GM21825 (cell line): ENCODE data around the gene LHX3.

Experiments
- ATAC-seq: cut with Tn5 transposase; IDR thresholded peaks from one replicate; pipeline ENCODE4 v1.9.1; 2021; ENCODE audit warnings: mild to moderate bottlenecking, moderate library complexity; ENCODE audit not compliant: unreplicated experiment

The LHX3 gene

DNA sequence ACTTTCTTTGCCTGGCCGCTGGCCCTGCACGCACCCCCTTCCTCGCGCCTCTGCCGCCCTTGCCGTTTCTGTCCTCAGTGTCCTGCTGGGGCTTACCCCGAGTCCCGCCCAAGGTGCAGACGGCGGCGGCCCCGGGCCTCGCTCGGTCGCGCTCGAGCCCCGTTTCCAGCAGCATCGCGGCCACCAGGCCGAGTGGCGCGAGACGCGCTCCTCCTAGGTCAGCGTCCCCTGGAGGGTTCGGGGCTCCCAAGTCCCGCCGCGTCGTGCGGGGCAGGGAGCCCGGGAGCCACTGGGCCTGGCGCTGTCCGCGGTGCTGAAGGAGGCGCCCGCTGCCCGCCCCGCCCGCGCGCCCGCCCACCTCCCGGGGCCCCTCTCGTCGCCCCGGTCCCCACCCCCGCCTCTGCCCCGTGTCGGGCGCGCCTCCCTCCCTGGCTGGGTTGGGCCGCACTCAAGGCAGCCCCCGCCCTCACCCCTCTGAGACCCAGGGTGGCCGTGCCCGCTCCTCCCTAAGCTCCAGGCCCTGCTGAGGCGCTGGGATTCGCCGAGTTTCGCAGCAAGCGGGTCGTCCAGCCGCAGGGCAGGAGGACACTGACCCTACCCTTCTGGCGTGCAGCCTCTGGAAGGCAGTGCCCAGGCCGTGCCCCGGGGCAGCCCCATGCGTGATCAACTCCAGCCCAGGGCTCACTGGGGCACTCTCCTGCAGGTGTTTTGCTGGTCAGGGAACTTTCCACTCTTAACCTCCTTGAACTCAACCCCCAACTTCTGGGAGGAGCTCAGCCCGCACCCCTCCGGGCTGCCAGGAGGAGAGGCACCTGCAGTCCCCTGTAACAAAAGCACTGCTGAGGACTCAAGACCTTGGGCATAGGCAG is at the start of gene LHX3:
Gene LHX3, minus strand, starts transcription at position 291 of the 869 bp plus-strand sequence. Its CDS starts 116 bp downstream, at position 175.
- ATAC-seq = no peak

GRCh38 chr9:136253246-136254130 is 48.6 kb upstream of the LHX3 start:
- no peak for ATAC-seq

DNA sequence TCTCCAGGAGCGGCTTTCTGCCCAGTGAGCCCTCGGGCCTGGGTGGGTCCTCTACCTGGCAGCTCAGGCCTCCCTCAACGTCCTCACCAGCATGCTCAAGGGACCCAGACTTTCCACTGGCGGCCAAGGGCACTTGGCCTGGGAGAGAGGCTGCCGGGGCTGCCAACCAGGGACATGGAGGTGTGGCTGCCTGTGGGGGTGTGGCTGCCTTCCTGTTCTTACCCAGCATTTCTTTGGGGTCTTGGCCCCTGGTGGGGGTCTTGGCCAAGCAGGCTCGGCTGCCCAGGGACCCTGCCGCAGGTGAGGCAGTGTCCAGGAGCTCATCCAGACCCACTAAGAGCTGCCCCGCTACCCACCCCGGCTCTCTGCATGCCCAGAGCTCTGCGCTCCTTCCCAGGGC is 47.9 kb upstream of the LHX3 start:
- no peak for ATAC-seq

- ATAC-seq = no peak
Observed at GRCh38 chr9:136252281-136252680, 47.4 kb upstream of the LHX3 start.

DNA sequence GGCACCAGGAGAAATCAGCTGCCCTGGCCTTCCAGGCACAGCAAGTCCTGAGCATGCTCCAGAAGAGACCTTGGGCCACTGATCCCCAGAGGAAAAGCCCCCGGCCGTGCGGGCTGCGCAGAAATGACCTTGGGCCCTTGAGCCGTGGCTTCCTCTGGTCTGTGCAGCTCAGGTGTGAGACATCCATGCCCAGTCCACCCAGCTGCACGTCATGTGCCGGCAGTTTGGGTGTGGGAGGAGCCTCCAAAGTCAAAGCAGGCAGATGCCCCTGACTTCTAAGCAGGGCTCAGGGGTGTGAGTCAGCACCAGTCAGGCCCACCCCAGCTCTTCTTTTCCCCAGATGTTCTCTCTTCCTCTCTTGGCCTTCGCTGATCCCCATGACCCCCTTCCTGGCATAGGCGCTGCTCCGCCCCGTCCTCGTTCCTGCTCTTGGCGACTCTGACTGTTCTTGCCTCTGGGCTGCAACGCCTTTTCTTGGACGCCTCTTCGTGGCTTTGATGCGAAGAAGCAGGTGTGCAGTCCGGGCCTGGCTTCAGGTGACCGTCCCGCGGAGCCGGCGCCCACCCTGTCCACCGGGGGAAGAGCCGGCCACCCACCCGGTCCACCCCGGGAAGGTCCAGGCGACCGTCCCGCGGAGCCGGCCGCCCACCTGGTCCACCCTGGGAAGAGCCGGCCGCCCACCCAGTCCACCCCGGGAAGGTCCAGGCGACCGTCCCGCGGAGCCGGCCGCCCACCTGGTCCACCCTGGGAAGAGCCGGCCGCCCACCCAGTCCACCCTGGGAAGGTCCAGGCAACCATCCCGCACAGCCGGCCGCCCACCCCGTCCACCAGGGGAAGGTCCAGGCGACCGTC is 46.6 kb upstream of the LHX3 start:
- no peak for ATAC-seq

DNA sequence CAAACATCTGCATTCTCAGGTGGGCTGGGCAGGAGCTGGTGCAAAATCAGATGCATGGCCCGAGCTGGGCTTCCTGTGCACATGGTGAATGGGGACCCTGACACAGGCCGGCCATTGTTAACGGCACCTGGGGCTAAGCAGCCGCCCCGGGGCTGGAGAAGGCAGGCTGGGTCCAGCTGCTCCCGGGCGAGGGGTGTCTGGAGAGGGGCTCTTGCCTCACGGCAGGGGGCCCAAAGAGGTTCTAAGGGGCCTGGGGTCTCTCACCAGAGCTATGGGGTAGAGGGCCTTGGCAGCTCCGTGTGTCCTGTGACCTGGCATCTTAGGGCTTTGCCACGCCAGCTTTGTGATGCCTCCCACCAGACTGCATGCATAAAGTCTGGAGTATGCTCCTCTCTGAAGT is 45.7 kb upstream of the LHX3 start:
- ATAC-seq = no peak

GRCh38 chr9:136249877-136250559 is 45.1 kb upstream of the LHX3 start:
- no peak for ATAC-seq

DNA sequence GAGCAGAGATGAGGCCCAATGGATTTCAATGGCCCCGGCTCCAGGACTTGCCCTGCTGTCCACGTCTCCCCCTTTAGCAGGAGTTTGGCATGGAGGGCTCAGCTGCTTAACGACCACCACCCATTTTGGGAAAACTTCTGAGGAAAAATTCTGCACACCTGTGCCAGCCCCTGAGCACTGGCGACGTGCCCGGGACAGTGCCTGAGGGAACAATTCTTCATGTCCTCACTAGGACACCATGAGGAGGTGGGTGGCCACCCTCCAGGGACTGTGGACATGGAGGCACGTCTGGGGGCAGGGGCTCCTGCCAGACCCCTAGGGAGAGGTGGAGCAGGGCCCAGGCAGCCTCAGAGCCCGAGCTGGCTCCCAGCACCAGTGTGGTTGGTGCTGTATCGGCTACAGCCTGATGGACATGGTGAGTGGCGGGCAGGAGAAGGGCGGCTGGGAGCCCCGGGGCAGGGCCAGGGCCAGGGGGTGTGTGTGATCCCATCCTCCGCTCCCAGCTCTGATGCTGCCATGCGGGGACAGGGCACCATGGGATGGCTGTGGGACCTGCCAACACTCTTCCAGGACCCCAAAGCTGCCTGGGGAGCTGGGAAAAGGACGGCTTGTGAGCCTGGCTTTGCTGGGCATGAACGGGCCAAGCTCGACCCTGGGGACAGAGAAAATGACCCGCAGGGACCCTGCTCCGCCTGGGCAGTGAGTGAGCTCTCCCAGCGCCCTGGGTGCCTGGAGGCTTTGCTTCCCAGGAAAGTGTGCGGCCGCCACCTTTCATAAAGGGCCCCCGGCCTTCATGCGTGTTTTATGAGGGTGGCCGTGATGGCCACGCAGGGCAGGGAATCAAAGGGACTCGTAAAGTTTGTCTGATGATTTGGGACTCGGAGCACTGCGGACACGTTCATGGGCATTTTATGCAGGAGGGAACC is 44.3 kb upstream of the LHX3 start:
- ATAC-seq = no peak

- ATAC-seq = no peak
Observed at GRCh38 chr9:136247947-136248637, 43.2 kb upstream of the LHX3 start.

GRCh38 chr9:136247551-136247916 is 42.6 kb upstream of the LHX3 start:
- no peak for ATAC-seq

DNA sequence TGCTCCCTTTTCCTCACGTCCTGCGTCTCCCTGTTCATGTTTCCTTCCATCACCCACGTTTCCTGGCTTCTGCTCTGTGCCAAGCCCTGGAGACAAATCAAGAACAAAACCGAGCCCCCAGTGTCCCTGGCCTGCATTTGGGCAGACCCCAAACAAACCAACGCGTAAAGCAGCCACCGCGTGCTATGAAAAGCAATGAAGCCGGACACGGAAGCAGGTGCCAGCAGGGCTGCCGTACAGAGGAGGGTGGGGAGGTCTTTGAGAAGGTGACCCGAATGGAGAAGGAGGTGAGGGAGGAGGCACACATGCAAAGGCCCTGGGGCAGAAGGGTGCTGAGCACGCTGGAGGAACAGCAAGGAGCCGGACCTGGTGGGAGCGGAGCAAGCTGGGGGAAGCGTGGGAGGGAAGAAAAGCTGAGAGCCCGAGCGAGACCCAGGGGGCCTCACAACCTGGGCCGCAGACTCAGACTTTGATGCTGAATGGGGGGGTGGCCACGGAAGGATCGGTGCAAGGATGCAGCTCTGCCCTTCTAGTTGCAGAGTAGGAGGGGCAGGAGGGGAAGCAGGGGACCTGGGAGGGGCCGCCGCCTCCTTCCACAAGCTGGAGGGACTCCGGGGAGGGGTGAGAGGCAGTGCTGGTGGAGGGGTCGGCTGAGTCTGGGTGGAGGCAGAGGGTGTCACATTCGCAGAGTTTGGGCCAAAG is 42.1 kb upstream of the LHX3 start:
- no peak for ATAC-seq

DNA sequence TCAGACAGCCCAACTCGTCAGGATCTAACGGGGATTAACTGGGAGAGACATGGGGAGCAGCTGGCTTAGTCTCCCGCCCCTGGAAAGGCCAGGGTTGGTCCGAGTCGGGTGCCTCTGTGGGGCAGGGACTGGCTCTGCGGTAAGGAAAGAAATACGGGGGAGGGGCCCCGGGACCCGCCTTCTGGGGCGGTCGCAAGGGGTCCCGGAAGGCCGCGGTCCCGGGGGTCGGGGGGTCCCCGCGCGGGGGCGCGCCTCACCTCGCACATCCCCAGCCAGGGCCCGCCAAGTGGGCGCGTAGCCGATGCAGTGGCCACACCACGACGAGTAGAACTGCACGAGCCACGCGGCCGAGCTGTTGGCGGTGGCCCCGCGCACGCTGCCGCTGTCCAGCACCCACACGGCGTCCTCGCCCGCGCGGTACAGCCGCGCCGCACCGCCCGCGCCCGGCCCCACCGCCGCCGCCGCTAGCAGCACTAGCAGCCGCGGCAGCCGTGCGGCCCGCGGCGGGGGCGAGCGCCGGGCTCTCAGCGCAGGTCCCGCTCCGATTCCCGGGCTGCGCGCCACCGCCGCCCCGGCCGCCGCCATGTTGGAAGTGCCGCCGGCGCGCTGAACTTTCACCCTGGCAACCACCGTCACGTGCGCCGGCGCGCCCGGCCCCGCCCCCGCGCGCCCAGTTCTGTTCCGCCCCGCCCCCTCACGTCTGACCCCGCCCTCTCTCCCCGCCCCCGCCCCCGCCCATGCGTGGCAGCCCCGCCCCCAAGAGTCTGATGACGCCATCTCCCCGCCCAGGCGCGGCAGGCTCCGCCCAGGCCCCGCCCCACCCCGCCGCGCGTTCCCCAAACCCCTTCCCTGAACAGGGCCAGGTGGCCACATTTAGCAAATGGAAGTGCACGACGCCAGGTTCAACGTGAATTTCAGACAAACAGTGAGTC is 40.6 kb upstream of the LHX3 start, which contains the start of gene QSOX2:
Gene QSOX2, minus strand, starts transcription at position 594 of the 932 bp plus-strand sequence. Its CDS starts 9 bp downstream, at position 585.
- ATAC-seq = peak; percentile 50

GRCh38 chr9:136244969-136245218 is 40.0 kb upstream of the LHX3 start:
- ATAC-seq = no peak

DNA sequence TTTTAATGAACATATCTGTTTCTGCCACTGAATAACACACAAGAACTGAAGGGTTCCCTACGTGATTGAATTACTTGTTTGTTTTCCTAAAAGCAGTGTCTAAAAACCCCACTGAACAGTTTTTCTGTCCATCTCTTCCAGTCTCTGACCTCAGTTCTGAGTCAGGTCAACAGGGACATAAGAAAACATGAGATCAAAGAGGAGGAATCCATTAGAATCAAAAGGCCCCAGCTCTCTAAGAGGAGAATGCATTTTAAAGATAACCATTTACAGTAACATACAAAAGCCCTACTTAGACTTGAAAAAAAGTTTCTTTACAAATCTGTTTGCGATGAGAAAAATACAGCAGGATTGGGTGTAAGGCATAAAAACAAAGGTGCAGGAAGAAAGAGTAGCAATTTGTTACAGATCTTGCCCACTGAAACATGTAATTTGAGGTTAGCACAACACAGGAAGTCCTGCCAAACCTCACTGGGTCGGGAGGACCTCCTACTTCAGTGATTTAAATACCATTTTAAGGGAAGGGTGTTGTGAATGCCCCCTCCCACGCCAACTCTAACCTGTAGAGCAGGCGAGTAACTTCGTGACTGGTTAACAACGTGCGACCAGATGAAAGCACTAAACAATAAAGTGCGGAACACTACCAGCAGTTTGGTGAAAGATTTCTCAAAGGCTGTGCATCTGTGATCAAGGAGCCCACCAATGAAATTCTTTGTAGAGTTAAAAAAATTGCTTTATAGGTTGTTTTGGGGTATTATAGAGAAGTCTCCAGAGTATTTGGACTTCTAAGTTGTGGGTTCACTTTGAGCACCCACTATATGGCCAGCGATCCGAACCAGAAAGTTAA is 39.4 kb upstream of the LHX3 start:
- no peak for ATAC-seq

- no peak for ATAC-seq
Observed at GRCh38 chr9:136243631-136244030, 38.7 kb upstream of the LHX3 start.

- no peak for ATAC-seq
Observed at GRCh38 chr9:136242918-136243525, 38.1 kb upstream of the LHX3 start.
